Neural cell (in vitro differentiated cells): ENCODE data around the gene ADISSP. TPM values are rescaled to one million over a fixed set of nuclear protein-coding genes. Genes with fewer than 3 reads are reported as not detected.

Source experiments
- H2AFZ ChIP-seq: fragments of 200-600, 300-800 bp; sonication (generic), shearing (Covaris generic); 2 replicates; pipeline ENCODE4 v1.6.0; 2014; ENCODE audit warnings: low read depth, mild to moderate bottlenecking, antibody characterized with exemption, low read length, moderate library complexity
- H3F3A ChIP-seq: fragments of 200-600 bp; shearing (Covaris generic); 2 replicates; pipeline ENCODE4 v1.6.1; 2016; ENCODE audit warnings: mild to moderate bottlenecking, moderate library complexity, mixed read lengths, antibody characterized with exemption, low read length; ENCODE audit not compliant: insufficient read depth, poor library complexity, severe bottlenecking
- H3K27ac ChIP-seq: fragments of 200-600, 300-800 bp; sonication (generic), shearing (Covaris generic); 2 replicates; pipeline ENCODE4 v1.5.1; 2014; ENCODE audit warnings: mild to moderate bottlenecking, low read length, moderate library complexity
- H3K27me3 ChIP-seq: fragments of 300-800, 200-600 bp; sonication (generic), shearing (Covaris generic); 2 replicates; pipeline ENCODE4 v1.6.0; 2014; ENCODE audit warnings: mild to moderate bottlenecking, low read depth, low read length, moderate library complexity; ENCODE audit not compliant: insufficient read depth
- H3K36me3 ChIP-seq: fragments of 300-800, 200-600 bp; sonication (generic), shearing (Covaris generic); 2 replicates; pipeline ENCODE4 v1.5.1; 2014; ENCODE audit warnings: mild to moderate bottlenecking, antibody characterized with exemption, low read length, moderate library complexity; ENCODE audit not compliant: insufficient read depth
- H3K4me2 ChIP-seq: fragments of 300-800, 200-600 bp; sonication (generic), shearing (Covaris generic); 2 replicates; pipeline ENCODE4 v1.6.0; 2014; ENCODE audit warnings: mild to moderate bottlenecking, low read length
- H3K4me3 ChIP-seq: fragments of 300-800, 200-600 bp; sonication (generic), shearing (Covaris generic); 2 replicates; pipeline ENCODE4 v1.5.1; 2014; ENCODE audit warnings: mild to moderate bottlenecking, low read length, moderate library complexity
- H3K79me2 ChIP-seq: fragments of 200-600 bp; shearing (Covaris generic); replicated peaks from 2 replicates; pipeline ENCODE4 v1.6.0; 2014; ENCODE audit warnings: mild to moderate bottlenecking, low read length, moderate library complexity; ENCODE audit not compliant: insufficient read depth
- H3K9ac ChIP-seq: fragments of 300-800, 200-600 bp; sonication (generic), shearing (Covaris generic); 2 replicates; pipeline ENCODE4 v1.6.1; 2016; ENCODE audit warnings: mild to moderate bottlenecking, low read length, mixed read lengths
- H3K9me2 ChIP-seq: fragments of 200-600 bp; shearing (Covaris generic); 2 replicates; pipeline ENCODE4 v1.6.1; 2016; ENCODE audit warnings: mild to moderate bottlenecking, low read length, mixed read lengths; ENCODE audit not compliant: insufficient read depth
- H3K9me3 ChIP-seq: fragments of 200-600, 300-800 bp; sonication (generic), shearing (Covaris generic); 2 replicates; pipeline ENCODE4 v1.6.1; 2016; ENCODE audit warnings: mild to moderate bottlenecking, mixed run types, low read length, moderate library complexity, mixed read lengths
- H4K20me1 ChIP-seq: fragments of 200-600 bp; shearing (Covaris generic); 2 replicates; pipeline ENCODE4 v1.6.1; 2016; ENCODE audit warnings: mild to moderate bottlenecking, mixed run types; ENCODE audit not compliant: insufficient read depth
- EP300 ChIP-seq: fragments of 450-650 bp; conservative IDR thresholded peaks from 2 replicates; pipeline ENCODE4 v1.6.1; 2014; ENCODE audit warnings: antibody characterized with exemption, mild to moderate bottlenecking, moderate library complexity; ENCODE audit not compliant: poor library complexity, severe bottlenecking
- EZH2 ChIP-seq: fragments of 200-600, 300-800 bp; shearing (Covaris generic), sonication (generic); IDR thresholded peaks from 2 replicates; pipeline ENCODE4 v1.6.1; 2014; ENCODE audit warnings: antibody characterized with exemption, low read length, borderline replicate concordance, mild to moderate bottlenecking; ENCODE audit not compliant: insufficient read depth, poor library complexity, severe bottlenecking
- MXI1 ChIP-seq: fragments of 450-650 bp; conservative IDR thresholded peaks from 2 replicates; pipeline ENCODE4 v1.6.1; 2014; ENCODE audit warnings: antibody characterized with exemption, mild to moderate bottlenecking; ENCODE audit not compliant: poor library complexity, severe bottlenecking
- POLR2AphosphoS5 ChIP-seq: IDR thresholded peaks from 2 replicates; pipeline ENCODE4 v1.6.1; 2012
- RAD21 ChIP-seq: fragments of 450-650 bp; conservative IDR thresholded peaks from 2 replicates; pipeline ENCODE4 v1.6.1; 2014; ENCODE audit warnings: antibody characterized with exemption, mild to moderate bottlenecking, moderate library complexity
- SMC3 ChIP-seq: fragments of 450-650 bp; conservative IDR thresholded peaks from 2 replicates; pipeline ENCODE4 v1.6.1; 2014; ENCODE audit warnings: antibody characterized with exemption, mild to moderate bottlenecking, moderate library complexity; ENCODE audit not compliant: poor library complexity
- TAF1 ChIP-seq: IDR thresholded peaks from 2 replicates; pipeline ENCODE4 v1.6.1; 2012; ENCODE audit warnings: low read depth
- polyA plus RNA-seq: library from polyadenylated mRNA; depleted of rRNA; stranded (reverse); fragments of >200 nt; gene quantifications from 2 replicates; pipeline ENCODE4 v1.2.3, GENCODE V29; 2014
- TF ChIP-seq, protein P1 (sequence below): fragments of 450-650 bp; IDR thresholded peaks from 2 replicates; pipeline ENCODE4 v1.5.1; 2014; ENCODE audit warnings: antibody characterized with exemption, mild to moderate bottlenecking, moderate library complexity; ENCODE audit not compliant: poor library complexity, severe bottlenecking
- TF ChIP-seq, protein P2 (sequence below): IDR thresholded peaks from 2 replicates; pipeline ENCODE4 v1.6.1; 2012; ENCODE audit warnings: borderline replicate concordance

Gene ADISSP
- polyA plus RNA-seq, 1 donor from 2014 or later, result 39.8 TPM

DNA sequence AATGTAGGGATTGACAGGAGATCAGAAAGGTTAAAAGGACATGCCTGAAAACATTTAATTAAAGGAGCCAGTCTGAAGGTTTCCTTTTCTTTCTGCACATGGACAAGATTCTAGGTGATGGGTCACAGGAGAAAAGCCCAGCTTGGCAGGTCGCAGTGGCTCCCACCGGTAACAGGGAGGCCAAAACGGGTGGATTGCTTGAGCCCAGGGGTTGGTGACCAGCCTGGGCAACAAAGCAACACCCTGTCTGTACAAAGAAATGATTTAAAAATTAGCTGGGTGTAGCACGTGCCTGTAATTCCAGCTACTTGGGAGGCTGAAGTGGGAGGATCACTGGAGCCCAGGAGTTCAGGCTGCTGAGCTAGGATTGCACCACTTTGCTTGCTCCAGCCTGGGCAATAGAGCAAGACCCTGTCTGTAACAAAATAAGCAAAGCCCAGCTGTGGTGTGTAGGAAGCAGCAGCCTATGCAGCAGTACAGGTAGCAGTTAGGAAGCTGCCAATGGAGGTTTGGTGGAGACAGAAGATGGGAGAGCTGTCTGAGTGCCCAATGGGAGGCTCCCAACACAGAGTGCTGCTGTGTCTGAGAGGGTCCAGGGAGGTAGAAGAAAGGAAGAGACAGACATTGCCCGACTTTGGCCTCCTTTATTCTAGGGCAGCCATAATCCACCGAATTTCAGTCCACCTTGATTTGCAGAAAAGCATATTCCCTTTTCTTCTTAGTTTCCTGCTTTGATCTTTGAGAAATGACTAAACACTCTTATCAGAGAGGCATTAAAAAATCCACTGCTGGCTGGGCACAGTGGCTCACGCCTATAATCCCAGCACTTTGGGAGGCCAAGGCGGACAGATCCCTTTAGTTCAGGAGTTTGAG, 45.7 kb upstream of the ADISSP start:
- H3K27ac ChIP-seq, result no peak overlapping the region
- no peaks in the 10 kb centered on the region for H3K9me2 ChIP-seq
- H3K9me3 ChIP-seq, result no peaks in the 10 kb centered on the region
- H3K27me3 ChIP-seq, result no peaks in the 10 kb centered on the region
- no peak overlapping the region for H3K9ac ChIP-seq
- H2AFZ ChIP-seq, result no peak overlapping the region
- H4K20me1 ChIP-seq, result no peaks in the 10 kb centered on the region
- H3K4me2 ChIP-seq, result no peak overlapping the region
- H3F3A ChIP-seq, result no peaks in the 10 kb centered on the region
- no peak overlapping the region for H3K4me3 ChIP-seq
- no peaks in the 10 kb centered on the region for H3K36me3 ChIP-seq
- TF ChIP-seq, protein P1, sequence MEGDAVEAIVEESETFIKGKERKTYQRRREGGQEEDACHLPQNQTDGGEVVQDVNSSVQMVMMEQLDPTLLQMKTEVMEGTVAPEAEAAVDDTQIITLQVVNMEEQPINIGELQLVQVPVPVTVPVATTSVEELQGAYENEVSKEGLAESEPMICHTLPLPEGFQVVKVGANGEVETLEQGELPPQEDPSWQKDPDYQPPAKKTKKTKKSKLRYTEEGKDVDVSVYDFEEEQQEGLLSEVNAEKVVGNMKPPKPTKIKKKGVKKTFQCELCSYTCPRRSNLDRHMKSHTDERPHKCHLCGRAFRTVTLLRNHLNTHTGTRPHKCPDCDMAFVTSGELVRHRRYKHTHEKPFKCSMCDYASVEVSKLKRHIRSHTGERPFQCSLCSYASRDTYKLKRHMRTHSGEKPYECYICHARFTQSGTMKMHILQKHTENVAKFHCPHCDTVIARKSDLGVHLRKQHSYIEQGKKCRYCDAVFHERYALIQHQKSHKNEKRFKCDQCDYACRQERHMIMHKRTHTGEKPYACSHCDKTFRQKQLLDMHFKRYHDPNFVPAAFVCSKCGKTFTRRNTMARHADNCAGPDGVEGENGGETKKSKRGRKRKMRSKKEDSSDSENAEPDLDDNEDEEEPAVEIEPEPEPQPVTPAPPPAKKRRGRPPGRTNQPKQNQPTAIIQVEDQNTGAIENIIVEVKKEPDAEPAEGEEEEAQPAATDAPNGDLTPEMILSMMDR, result no peak
- TF ChIP-seq EZH2 (no peak), EP300 (no peak), RAD21 (no peak), TAF1 (no peak), SMC3 (no peak), MXI1 (no peak), POLR2AphosphoS5 (no peak)
- TF ChIP-seq, protein P2, sequence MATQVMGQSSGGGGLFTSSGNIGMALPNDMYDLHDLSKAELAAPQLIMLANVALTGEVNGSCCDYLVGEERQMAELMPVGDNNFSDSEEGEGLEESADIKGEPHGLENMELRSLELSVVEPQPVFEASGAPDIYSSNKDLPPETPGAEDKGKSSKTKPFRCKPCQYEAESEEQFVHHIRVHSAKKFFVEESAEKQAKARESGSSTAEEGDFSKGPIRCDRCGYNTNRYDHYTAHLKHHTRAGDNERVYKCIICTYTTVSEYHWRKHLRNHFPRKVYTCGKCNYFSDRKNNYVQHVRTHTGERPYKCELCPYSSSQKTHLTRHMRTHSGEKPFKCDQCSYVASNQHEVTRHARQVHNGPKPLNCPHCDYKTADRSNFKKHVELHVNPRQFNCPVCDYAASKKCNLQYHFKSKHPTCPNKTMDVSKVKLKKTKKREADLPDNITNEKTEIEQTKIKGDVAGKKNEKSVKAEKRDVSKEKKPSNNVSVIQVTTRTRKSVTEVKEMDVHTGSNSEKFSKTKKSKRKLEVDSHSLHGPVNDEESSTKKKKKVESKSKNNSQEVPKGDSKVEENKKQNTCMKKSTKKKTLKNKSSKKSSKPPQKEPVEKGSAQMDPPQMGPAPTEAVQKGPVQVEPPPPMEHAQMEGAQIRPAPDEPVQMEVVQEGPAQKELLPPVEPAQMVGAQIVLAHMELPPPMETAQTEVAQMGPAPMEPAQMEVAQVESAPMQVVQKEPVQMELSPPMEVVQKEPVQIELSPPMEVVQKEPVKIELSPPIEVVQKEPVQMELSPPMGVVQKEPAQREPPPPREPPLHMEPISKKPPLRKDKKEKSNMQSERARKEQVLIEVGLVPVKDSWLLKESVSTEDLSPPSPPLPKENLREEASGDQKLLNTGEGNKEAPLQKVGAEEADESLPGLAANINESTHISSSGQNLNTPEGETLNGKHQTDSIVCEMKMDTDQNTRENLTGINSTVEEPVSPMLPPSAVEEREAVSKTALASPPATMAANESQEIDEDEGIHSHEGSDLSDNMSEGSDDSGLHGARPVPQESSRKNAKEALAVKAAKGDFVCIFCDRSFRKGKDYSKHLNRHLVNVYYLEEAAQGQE, result no peak
- H3K79me2 ChIP-seq, result no peaks in the 10 kb centered on the region

DNA sequence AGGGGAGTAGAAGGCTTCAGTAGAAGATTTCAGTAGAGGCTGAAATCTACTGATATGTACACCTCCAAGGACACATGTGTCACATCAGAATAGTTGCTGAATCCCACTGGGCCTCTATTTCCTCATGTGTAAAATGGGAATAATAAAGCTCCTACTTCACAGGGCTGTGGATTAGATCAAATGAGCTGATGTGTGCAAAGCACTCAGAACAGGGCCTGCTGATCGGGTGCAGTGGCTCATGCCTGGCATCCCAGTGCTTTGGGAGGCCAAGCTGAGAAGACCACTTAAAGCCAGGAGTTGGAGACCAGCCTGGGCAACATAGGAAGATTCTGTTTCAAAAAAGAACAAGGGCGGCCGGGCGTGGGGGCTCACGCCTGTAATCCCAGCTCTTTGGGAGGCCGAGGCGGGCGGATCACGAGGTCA, 44.7 kb upstream of the ADISSP start:
- no peaks in the 10 kb centered on the region for H4K20me1 ChIP-seq
- H3K9me2 ChIP-seq, result no peaks in the 10 kb centered on the region
- no peak overlapping the region for H3K27ac ChIP-seq
- no peaks in the 10 kb centered on the region for H3K79me2 ChIP-seq
- H3K4me2 ChIP-seq, result no peak overlapping the region
- no peaks in the 10 kb centered on the region for H3K36me3 ChIP-seq
- H3F3A ChIP-seq, result no peaks in the 10 kb centered on the region
- no peak overlapping the region for H3K9ac ChIP-seq
- no peaks in the 10 kb centered on the region for H3K9me3 ChIP-seq
- no peaks in the 10 kb centered on the region for H3K27me3 ChIP-seq
- no peak overlapping the region for H2AFZ ChIP-seq
- no peak overlapping the region for H3K4me3 ChIP-seq
- TF ChIP-seq MXI1, result no peak
- TF ChIP-seq TAF1, result no peak
- TF ChIP-seq RAD21, result no peak
